ENCODE data around the gene CAV1.

CAV1 gene

DNA sequence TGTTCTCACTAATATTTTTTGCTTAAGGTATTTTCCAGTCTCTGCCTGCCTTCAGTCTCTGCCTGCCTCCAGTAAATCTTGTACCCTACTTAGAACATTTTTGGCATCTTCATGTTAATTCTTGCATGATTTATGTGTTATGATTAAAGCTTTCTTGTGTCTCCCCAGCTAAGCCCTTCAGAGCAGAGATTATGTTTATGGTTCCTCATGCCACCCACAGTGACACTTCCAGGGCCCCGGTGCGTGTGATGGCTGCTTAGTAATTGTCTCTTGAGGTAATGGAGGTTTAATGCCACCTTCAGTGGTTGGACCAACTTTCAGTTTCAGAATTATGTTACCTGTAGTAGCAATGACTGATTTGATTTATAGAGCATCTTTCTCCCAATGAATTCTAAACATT, 76.6 kb downstream of the CAV1 start:
- no peak for DNase-seq

DNA sequence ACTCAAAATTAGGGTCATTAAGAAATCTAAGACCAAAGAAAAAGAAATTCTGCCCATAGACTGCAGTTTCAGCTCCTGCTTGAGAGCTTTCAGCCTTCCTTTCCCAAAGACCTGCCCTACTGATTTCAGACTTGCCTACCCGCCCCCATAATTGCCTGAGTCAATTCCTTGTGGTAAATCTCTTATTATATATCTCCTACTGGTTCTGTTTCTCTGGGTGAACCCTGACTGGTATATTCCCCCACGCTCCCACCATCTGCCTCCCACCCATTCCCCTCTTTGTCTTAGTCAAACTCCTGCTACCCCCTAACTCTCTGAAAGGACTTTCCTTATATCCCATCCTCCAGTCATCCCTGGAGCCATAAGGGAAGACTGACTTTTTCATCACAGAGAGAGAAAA, 82.5 kb downstream of the CAV1 start:
- DNase-seq = no peak

DNA sequence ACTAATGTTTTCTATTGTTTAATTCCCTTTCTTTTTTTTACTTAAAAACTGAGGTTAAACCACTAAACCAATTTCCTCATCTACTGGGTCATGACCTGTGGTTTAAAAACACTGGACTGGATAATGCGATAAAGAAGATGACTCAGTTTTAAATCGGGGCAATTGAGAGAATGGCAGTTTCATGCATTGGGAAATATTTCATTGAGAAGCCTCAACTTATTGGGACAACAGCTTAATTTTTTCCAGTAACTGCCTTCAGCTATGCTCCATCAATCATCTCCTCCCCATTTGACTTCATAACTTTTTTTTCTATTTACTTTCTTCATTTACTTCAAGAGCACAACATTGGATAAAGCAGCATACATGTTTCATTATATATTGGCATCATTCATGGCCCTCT, 85.4 kb downstream of the CAV1 start:
- DNase-seq = no peak

DNA sequence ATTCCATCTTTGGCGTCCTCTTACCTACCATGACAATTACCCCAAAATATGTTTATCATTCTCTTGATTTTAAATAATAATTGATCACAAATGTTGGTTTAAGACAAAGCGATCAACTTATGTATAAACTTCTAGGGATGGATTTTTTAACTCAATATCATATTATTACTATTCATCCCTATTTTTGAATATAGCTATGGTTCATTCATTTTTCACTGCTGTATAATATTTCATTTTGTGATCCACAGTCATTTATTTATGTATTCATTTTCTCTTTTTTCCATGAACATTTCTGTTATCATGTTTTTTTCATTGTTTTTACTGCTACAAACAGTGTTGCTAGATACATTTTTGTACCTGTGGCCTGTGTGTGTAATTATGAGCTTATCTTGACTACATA, 85.9 kb downstream of the CAV1 start:
- no peak for DNase-seq
